G401 (cell line): ENCODE data around the gene BRSK2. TPM values are rescaled to one million over a fixed set of nuclear protein-coding genes. Genes with fewer than 3 reads are reported as not detected.

Source experiments
- DNase-seq: peaks from one replicate; pipeline ENCODE4 v3.0.0-alpha.2; 2015; ENCODE audit warnings: low spot score
- in situ Hi-C: cut with HindIII; loops from 2 replicates; pipeline ENCODE4 v1.10.0; 2016; ENCODE audit warnings: low sequenced_read_pairs, mixed read lengths
- total RNA-seq: library from RNA; depleted of rRNA; stranded (reverse); fragments of >200 nt; shearing (Covaris generic); gene quantifications from 2 replicates; pipeline ENCODE4 v1.2.3, GENCODE V29; 2014

BRSK2 gene
- total RNA-seq, 1 experiment from 2014 or later = 9.2 TPM

GRCh38 chr11:1457326-1457680, 67.6 kb downstream of the BRSK2 start:
- in situ Hi-C loops = no loop called here
- no peak for DNase-seq

- in situ Hi-C loops = no loop called here
- DNase-seq = no peak
These were observed 68.1 kb downstream of the BRSK2 start for GRCh38 chr11:1457856-1458255.

GRCh38 chr11:1458340-1459218, 68.8 kb downstream of the BRSK2 start:
- peak; percentile 56 for DNase-seq
- in situ Hi-C loops = no loop called here

- no peak for DNase-seq
- in situ Hi-C loops = no loop called here
These were observed 69.5 kb downstream of the BRSK2 start for GRCh38 chr11:1459219-1459575.

- no peak for DNase-seq
- in situ Hi-C loops = no loop called here
These were observed 70.1 kb downstream of the BRSK2 start for GRCh38 chr11:1459764-1460395.

GRCh38 chr11:1460396-1460985, 70.8 kb downstream of the BRSK2 start:
- DNase-seq = no peak
- in situ Hi-C loops = no loop called here

- in situ Hi-C loops = no loop called here
- no peak for DNase-seq
These were observed 71.5 kb downstream of the BRSK2 start for GRCh38 chr11:1460986-1461825.

GRCh38 chr11:1461826-1462697, 72.3 kb downstream of the BRSK2 start:
- in situ Hi-C loops = no loop called here
- DNase-seq = no peak

- in situ Hi-C loops = no loop called here
- DNase-seq = no peak
These were observed 72.9 kb downstream of the BRSK2 start for GRCh38 chr11:1462698-1462975.

GRCh38 chr11:1463056-1463455, 73.3 kb downstream of the BRSK2 start:
- no peak for DNase-seq
- in situ Hi-C loops = no loop called here

GRCh38 chr11:1466784-1467183, 77.0 kb downstream of the BRSK2 start:
- in situ Hi-C loops = no loop called here
- DNase-seq = no peak

- DNase-seq = no peak
- in situ Hi-C loops = no loop called here
These were observed 77.5 kb downstream of the BRSK2 start for GRCh38 chr11:1467270-1467669.

GRCh38 chr11:1468002-1468401, 78.3 kb downstream of the BRSK2 start:
- no peak for DNase-seq

GRCh38 chr11:1468473-1469066, 78.8 kb downstream of the BRSK2 start:
- DNase-seq = no peak
- in situ Hi-C loops = no loop called here

More at GRCh38 chr11:1468002-1468401, 78.3 kb downstream of the BRSK2 start:
- in situ Hi-C loops = no loop called here

- no peak for DNase-seq
- in situ Hi-C loops = no loop called here
These were observed 79.7 kb downstream of the BRSK2 start for GRCh38 chr11:1469287-1469910.

- DNase-seq = no peak
- in situ Hi-C loops = no loop called here
These were observed 80.4 kb downstream of the BRSK2 start for GRCh38 chr11:1469911-1470680.
